HG02970 (cell line): ENCODE data around the gene COL4A2.

Experiments
- ATAC-seq: cut with Tn5 transposase; IDR thresholded peaks from one replicate; pipeline ENCODE4 v1.9.1; 2021; ENCODE audit warnings: mild to moderate bottlenecking, moderate library complexity, moderate number of reproducible peaks; ENCODE audit not compliant: unreplicated experiment, low FRiP score

The COL4A2 gene

GRCh38 chr13:110336108-110336507 lies 29.0 kb downstream of the COL4A2 start:
- no peak for ATAC-seq

DNA sequence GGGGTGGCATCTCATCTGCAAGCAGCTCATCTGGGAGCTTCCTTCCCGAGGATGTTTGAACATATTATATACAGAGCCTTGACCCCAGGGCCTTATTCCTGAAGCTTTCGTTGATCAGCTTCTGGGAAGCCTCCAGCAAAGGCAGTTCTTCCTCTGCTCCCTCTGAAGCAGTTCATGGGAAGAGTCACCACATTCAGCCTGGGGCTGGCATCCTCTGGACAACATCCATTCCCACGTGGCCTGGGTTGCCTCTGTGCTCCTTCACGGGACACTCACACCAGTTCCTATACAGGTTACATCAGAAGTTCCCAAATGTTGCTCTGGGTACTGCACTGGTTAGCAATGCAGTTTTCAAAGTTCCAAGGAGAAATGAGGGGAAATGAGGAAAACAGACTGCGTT lies 29.6 kb downstream of the COL4A2 start:
- no peak for ATAC-seq

DNA sequence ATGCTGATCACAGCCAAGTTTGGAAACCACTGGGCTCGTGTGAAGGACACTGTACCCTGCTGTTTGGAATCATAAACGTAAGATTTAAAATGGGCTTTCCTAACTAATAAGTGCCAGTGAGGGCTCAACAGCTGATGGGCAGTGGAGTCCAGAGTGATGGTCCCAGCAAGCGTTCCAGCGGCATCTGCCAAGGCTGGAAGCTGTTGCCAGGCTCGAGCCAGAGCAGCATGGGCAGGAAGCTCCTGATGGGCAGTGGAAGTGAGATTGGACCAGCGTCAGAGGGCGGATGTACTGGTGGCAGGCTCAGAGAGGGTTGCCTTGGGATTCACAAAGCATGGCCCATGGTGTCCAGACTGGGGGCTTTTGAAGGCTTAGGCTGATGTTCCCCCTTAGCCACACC lies 30.2 kb downstream of the COL4A2 start:
- ATAC-seq: no peak

GRCh38 chr13:110338441-110339101 lies 31.5 kb downstream of the COL4A2 start:
- no peak for ATAC-seq

DNA sequence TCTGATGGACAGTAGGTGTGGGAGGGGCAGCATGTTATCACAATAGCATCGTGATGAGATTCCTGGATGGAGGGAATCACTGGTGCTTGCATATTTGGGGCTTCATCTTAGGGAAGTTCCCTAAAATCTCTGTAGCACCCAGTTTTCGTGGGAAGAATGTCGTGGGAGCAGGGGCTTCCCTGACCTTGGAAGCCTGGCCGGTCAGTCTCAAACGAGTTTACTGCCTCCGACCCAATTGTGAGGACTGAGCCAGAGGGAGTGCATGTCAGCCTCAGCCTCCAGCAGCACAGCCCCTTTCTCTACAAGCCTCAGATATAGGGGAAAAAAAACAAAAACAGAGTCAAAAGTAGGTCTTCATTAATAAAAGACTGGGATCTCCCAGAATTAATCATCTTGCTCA lies 32.2 kb downstream of the COL4A2 start:
- ATAC-seq: no peak

DNA sequence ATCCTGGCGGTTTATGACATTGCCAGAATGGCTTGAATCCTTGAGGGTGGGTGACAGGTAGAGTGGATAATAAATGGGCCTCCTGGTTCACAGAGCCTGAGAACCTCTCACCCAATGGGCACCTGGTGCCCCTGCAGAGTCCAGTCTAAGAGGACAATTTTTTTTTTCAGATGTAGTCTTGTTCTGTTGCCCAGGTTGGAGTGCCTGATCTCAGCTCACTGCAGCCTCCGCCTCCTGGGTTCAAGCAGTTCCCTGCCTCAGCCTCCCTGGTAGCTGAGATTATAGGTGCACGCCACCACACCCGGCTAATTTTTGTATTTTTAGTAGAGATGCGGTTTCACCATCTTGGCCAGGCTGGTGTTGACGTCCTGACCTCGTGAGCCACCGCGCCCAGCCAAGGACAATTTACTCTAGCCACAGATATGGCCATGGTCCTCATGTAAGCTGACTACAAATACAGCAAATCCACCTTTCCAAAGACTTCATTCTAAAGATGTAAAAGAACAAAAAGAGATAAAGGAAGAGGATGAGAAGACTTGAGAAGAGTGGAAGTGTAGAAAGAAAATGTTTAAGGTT lies 33.0 kb downstream of the COL4A2 start:
- ATAC-seq: no peak

DNA sequence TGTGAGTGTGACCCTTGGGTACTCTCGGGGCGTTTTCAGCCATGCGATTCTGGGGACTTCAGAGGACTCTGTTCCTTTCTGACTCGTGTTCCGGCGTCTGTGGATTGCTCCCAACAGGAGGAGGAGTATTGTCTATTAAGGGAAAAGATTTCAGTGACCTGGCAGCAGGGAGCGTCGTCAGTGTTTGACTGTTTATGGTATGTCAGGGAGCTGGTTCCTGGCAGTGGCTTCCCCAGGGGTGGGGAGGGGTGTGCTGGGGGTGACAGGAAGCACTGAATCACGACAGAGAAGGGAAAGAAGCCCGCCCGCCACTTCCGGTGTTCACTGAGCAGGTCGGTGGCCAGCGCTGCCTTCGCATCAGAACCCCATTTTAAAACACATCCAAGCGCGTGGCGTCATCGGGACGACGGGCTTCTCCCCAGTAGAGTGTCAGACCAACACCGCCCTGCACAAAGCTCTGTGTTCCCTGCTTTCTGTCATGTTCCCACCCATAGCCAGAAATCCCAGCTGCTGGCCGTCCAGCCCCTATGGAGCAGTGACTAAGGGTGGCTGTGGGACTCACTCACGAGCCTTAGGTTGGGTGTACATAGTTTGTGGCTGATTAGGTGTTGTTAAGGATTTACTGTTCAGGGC lies 33.8 kb downstream of the COL4A2 start:
- ATAC-seq: no peak

DNA sequence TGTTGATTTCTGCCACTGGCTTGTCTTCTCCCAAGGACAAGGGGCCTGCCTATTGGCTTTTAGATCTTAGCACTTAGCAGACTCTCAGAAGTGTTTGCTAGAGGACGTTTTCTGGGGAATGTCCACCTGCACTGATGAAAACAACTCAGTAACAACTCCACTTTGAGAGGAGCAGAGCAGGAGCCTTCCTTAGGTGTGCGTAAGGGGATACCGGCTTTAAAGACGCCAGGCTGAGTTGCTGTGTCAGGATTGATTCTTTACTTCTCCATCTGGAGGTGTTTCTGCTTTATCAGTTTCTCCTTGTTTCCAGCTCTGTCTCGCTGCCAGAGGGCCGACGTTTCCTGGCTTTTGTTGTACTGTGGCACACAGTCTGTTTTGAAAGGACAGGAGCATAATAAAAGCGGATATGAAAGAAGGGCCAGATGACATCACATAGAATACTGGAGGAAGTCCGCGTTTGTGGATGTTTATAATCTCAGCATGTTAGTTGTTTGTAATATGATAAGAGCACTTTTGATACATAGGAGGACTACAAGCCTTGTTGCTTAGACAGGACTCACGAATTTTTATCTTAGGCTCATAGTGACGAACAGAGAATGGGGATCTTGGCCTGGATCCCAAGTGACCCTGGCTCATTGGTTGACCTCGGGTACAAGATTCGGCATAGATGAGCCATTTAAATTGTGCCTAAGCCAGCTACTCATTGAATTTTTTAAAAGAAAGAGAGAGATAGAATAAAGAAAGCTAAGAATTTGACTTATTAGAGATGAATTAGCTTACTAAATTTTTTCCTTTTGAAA lies 34.6 kb downstream of the COL4A2 start:
- ATAC-seq: no peak

GRCh38 chr13:110342474-110342873 lies 35.4 kb downstream of the COL4A2 start:
- ATAC-seq: no peak

DNA sequence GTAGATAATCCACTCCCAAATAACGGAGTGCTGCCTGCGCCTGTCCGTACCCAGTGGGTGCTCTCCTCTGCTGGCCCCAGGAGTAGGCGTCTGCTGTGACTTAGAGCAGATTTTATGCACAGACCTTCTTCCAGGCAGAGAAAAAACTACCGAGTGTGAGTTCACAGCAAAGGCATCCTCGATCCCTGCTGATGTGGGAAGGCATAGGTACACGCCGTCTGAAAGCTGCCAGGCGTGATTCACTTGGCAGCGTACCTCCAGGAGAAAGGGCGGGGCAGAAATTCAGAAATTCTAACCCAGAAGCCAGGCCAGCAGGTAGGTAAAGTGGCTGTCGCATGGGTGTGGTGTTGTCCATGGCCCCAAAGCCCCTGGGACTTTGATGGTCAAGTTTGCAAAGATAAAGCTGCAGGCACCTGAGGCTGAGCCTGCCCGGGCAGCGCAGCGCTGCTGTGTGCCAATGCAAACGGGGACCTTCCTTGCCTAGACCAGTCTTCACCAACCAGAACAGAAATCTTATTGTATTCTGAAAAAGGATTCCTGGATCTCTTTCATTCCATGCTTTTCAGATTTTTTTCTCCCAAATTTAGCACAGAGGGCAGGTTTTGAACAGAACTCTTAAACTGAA lies 36.3 kb downstream of the COL4A2 start:
- no peak for ATAC-seq

- no peak for ATAC-seq
Observed at GRCh38 chr13:110344320-110344719, 37.2 kb downstream of the COL4A2 start.

GRCh38 chr13:110345266-110345665 lies 38.2 kb downstream of the COL4A2 start:
- no peak for ATAC-seq

DNA sequence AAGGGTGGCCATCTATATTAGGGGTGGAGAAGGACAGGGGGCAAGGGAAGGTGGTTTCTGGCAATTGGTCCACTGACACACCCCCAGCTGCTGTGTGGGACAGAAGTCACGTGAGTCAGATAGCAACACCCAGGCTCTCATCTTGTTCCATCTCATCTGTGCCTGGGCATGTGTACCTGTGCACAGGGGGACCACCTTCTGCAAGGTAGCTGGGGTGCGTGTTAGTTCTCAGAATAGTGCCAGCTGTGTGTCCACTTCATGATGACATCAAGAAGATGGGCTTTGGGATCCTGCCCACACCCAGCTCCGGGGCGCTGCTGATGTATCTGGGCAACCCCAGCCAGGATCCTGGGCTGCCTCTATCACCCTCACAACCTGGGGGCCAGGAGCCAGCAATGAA lies 38.6 kb downstream of the COL4A2 start:
- ATAC-seq: no peak

DNA sequence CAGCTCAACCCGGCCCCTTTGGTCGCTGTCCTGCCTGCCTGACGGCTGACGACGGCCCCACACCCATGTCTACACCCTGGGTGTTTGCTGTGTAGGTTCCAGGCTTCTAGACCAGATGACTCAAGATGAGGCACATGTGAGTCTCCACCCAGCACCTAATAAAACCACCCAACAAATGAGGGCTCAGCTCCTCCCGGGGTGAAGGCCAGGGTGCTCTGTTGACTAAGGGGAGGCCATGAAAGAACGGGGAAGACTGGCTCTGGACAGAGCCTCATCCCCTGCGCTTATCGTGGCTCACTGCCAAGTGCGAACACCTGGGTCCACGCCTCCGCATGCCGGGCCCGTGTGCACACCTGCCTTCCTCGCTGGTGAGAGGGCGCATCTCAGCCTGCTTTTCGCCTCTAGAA lies 39.6 kb downstream of the COL4A2 start:
- no peak for ATAC-seq

- no peak for ATAC-seq
Observed at GRCh38 chr13:110347088-110347487, 40.0 kb downstream of the COL4A2 start.

DNA sequence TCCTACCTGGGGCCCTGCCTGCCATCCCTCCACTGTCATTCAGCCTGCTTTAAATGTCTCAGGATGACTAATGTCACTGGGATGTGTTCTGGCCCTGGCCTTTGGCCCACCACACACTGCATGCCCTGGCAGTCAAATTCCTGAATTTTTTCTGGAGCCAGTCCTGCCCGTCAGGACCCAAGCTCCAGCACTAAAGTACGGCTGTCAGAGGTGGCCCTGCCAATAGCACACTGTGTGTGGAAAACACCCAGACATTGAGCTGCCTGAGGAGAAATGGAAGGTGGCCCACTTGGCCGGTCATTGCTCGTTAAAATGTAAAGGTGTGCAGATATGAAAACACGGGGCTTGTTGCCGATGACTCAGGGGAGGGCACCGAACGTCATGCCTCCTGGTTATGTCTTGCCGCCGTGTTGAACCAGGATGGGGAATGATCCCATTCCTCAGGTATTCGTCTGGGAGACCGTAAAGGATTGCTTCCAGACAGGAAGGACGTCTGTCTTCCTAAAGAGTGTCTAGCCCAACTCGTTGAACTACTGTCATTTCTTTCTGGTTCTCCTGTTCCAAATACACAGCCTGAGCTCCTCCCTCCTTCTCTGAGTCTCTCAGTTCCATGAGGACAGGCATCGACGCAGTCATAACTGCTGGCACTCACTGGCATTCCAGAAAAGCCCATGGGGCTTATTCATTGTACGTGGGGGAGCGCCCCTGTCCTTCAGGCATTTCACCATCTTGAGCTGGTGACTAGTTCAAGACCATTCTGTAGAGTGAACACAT lies 40.6 kb downstream of the COL4A2 start:
- ATAC-seq: no peak

DNA sequence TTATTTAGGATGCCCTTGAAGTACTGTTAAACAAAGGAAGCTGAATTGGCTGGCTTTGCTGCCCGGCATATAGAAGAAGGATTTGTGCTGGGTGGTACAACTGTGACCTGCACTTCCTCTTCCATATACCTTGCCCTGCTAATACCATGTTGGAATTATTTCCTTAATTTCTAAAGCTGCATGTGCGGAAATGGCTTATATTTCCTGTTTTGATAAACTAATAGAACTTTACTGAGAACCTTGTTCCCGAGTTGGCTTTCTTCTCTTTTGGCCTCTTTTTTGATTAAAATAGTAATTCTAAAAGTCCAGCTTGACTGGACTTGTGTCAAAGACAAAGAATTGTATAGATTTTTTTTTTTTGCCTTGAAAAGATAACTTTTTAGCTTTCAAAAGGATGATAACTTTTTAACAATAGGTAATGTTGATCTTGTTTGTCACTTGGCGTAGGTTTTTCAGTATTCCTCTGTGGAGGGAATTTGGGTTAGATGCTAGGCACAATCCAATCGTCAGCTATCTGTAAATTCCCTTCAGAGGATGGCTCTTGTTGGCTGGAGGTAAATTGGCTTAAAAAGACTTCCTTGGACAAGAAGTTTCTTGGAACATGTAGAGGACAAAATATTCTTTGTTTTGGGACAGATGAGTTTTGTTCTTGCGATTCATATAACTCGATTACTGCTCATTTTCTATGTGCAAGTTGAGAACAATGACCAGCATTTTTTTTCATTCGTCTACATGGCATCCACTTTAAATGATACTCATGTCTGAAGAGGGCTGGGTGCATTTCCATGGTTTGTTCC lies 41.4 kb downstream of the COL4A2 start:
- ATAC-seq: no peak

- ATAC-seq: no peak
Observed at GRCh38 chr13:110349239-110349638, 42.2 kb downstream of the COL4A2 start.

DNA sequence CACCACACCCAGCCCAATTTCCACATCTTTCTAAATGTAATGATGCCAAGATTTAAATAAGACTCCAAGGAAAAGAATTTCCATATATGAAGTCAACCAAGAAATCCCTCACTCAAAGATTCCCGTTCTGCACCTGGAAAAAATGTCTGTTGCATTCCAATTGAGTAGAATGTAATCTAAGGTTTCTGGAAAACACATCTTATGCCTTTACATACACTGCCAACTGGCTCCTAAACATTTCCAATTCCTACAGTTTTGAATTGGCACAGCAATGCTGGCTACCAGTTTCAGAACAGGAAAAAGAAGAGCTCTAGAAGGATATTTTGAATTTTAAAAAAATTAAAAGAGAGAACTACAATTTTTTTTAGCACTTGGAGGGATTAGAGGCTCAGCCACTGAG lies 43.0 kb downstream of the COL4A2 start:
- no peak for ATAC-seq
